ENCODE results near the gene RBM15. TPM values are rescaled to one million over a fixed set of nuclear protein-coding genes. Genes with fewer than 3 reads are reported as not detected.

The RBM15 gene
- polyA plus RNA-seq, 1 of the 3 experiments (the other 2 are of a cell fraction): 3.8 TPM

DNA sequence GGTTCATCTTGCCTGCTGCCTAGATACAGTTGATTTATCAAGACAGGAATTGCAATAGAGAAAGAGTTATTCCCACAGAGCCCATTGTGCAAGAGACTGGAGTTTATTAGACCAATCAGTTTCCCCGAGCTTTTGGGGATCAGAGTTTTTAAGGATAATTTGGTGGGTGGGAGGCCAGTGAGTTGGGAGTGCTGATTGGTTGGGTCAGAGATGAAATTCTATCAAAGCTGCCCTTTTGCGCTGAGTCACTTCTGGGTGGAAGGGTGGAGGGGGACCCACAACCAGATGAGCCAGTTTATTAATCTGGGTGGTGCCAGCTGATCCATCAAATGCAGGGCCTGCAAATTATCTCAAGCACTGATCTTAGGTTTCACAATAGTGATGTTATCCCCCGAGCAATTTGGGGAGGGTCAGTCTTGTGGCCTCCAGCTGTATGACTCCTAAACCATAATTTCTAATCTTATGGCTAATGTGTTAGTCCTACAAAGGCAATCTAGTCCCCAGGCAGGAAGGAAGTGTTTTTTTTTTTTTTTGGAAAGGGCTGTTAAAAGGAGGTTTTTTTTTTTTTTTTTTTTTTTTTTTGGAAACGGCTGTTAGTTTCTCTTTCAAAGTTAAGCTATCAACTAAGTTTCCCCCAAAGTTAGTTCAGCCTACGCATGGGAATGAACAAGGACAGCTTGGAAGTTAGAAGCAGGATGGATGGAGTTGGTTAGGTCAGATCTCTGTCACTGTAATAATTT lies 44.2 kb downstream of the RBM15 start:
- POLR2A ChIA-PET: interaction anchor here (0.6 kb wide), 1 partner anchor 45 kb away, joined by 3 read pairs; the partner anchor contains the start of gene RBM15
- Histone ChIP-seq H3K9me2 (no peaks in the 10 kb centered on the region), H3K4me1 (ENCODE audit: control insufficient read depth in 1 of 2, insufficient read depth in 2 of 2, low read depth in 1 of 2, low read length in 1 of 2) (no peaks in the 10 kb centered on the region), H3K27me3 (ENCODE audit: insufficient read depth) (no peaks in the 10 kb centered on the region), H3K79me2 (ENCODE audit: insufficient read depth) (no peaks in the 10 kb centered on the region), H4K20me1 (ENCODE audit: insufficient read depth) (no peaks in the 10 kb centered on the region), H3F3A (replicated peaks; ENCODE audit: insufficient read depth) (no peaks in the 10 kb centered on the region), H3K9ac (no peak overlapping the region), H3K36me3 (replicated peaks in 1 of 2; ENCODE audit: control insufficient read depth in 1 of 2, insufficient read depth in 2 of 2, low read length in 1 of 2) (peaks cover 19 to 22% of the 10 kb centered on the region in 2 experiments), H3K4me2 (no peak overlapping the region), H2AFZ (ENCODE audit: low read depth) (no peak overlapping the region), H3K27ac (ENCODE audit: low read depth in 2 of 2, low read length in 1 of 2) (no peak overlapping the region), H3K9me3 (no peaks in the 10 kb centered on the region), H3K4me3 (ENCODE audit: low read depth in 2 of 2, low read length in 1 of 2) (no peak overlapping the region)
- no peak for DNase-seq
- TF ChIP-seq MXI1 (IDR thresholded peaks at IDR 0.05; ENCODE audit: low read depth, low read length): no peak
- WGBS (ENCODE audit: low lambda C conversion rate): 59% methylated on average over 5 of the region's 5 CpGs
- CTCF ChIA-PET: interaction anchor here (0.9 to 1.6 kb wide), 7 partner anchors 10 to 186 kb away, joined by 3 to 8 read pairs (median 4); no protein-coding TSS in a partner anchor

- Histone ChIP-seq H4K20me1 (ENCODE audit: insufficient read depth) (no peaks in the 10 kb centered on the region), H3F3A (replicated peaks; ENCODE audit: insufficient read depth) (no peaks in the 10 kb centered on the region), H3K9me3 (no peaks in the 10 kb centered on the region), H3K9me2 (no peaks in the 10 kb centered on the region), H3K79me2 (ENCODE audit: insufficient read depth) (no peaks in the 10 kb centered on the region), H3K4me2 (no peak overlapping the region), H3K27ac (ENCODE audit: low read depth in 2 of 2, low read length in 1 of 2) (no peak overlapping the region), H3K27me3 (ENCODE audit: insufficient read depth) (no peaks in the 10 kb centered on the region), H3K4me3 (ENCODE audit: low read depth in 2 of 2, low read length in 1 of 2) (no peak overlapping the region), H3K4me1 (ENCODE audit: control insufficient read depth in 1 of 2, insufficient read depth in 2 of 2, low read depth in 1 of 2, low read length in 1 of 2) (no peaks in the 10 kb centered on the region), H3K36me3 (replicated peaks in 1 of 2; ENCODE audit: control insufficient read depth in 1 of 2, insufficient read depth in 2 of 2, low read length in 1 of 2) (peaks cover 9 to 18% of the 10 kb centered on the region in 2 experiments), H3K9ac (no peak overlapping the region), H2AFZ (ENCODE audit: low read depth) (no peak overlapping the region)
- POLR2A ChIA-PET: no interaction called here
- no peak for DNase-seq
- WGBS (ENCODE audit: low lambda C conversion rate): 96% methylated on average over 19 of the region's 19 CpGs
- CTCF ChIA-PET: interaction anchor here (1.4 kb wide), 1 partner anchor 28 kb away, joined by 3 read pairs; no protein-coding TSS in a partner anchor
- TF ChIP-seq IRF3 (IDR thresholded peaks at IDR 0.05; ENCODE audit: low read depth, low read length) (no peak), RAD21 (IDR thresholded peaks at IDR 0.05; ENCODE audit: low read length) (no peak), SMC3 (IDR thresholded peaks at IDR 0.05; ENCODE audit: low read depth, low read length) (no peak), YY1 (IDR thresholded peaks at IDR 0.05; ENCODE audit: low read depth) (no peak)
- TF ChIP-seq, protein P1, sequence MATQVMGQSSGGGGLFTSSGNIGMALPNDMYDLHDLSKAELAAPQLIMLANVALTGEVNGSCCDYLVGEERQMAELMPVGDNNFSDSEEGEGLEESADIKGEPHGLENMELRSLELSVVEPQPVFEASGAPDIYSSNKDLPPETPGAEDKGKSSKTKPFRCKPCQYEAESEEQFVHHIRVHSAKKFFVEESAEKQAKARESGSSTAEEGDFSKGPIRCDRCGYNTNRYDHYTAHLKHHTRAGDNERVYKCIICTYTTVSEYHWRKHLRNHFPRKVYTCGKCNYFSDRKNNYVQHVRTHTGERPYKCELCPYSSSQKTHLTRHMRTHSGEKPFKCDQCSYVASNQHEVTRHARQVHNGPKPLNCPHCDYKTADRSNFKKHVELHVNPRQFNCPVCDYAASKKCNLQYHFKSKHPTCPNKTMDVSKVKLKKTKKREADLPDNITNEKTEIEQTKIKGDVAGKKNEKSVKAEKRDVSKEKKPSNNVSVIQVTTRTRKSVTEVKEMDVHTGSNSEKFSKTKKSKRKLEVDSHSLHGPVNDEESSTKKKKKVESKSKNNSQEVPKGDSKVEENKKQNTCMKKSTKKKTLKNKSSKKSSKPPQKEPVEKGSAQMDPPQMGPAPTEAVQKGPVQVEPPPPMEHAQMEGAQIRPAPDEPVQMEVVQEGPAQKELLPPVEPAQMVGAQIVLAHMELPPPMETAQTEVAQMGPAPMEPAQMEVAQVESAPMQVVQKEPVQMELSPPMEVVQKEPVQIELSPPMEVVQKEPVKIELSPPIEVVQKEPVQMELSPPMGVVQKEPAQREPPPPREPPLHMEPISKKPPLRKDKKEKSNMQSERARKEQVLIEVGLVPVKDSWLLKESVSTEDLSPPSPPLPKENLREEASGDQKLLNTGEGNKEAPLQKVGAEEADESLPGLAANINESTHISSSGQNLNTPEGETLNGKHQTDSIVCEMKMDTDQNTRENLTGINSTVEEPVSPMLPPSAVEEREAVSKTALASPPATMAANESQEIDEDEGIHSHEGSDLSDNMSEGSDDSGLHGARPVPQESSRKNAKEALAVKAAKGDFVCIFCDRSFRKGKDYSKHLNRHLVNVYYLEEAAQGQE (IDR thresholded peaks at IDR 0.05; ENCODE audit: low read depth, low read length): no peak
These were observed 45.6 kb downstream of the RBM15 start for GRCh38 chr1:110384581-110385321.

Data from SK-N-SH (cell line).